ENCODE results near the gene JAM2.

The JAM2 gene

GRCh38 chr21:25660233-25660632 lies 21.2 kb downstream of the JAM2 start:
- TF ChIP-seq CTCF (IDR thresholded peaks at IDR 0.05; ENCODE audit: low read depth, low read length, missing control alignments): no peak
- DNase-seq (ENCODE audit: extremely low read depth, low read depth): no peak
- no peak overlapping the region for H3K4me3 ChIP-seq (replicated peaks; ENCODE audit: low read depth, low read length)

DNA sequence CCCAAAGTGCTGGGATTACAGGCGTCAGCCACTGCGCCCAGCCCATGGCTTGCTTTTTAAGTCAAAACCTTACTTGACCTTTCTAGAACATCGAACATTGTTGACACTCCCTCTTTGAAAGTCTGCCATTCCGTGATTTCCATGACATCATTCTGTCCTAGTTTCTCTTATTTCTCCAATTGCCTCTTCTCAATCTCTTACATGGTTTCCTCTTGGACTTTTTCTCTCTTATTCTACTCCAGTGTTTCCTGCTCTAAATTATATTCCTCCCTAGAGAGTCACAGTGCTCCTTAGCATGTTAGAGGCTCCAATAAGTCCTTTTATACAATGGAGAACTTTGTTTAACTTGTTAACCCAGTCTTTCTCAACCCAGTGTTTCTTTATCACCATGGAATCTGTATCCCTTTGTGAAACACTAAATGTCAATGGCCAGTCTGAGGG lies 25.5 kb downstream of the JAM2 start:
- no peak for DNase-seq (ENCODE audit: extremely low read depth, low read depth)
- H3K4me3 ChIP-seq (replicated peaks; ENCODE audit: low read depth, low read length): no peak overlapping the region
- TF ChIP-seq CTCF (IDR thresholded peaks at IDR 0.05; ENCODE audit: low read depth, low read length, missing control alignments): no peak

DNA sequence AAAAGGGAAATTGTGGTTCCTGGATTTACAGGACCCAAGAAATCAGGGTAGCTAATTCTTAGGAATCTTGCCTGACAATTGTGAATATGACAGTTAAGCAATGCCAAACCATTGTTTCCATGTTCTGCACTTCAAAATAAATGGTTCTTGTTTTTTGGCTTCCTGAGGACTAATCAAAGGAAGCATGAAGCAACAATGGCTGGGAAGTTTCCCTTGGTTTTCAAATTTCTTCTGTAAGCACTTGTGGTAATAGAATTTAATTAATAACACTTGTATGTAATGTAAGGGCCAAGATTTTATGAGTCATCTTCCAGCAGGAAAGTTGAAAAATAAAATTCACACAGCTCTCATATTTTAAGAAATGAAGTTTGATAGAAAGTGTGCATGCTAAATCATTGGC lies 31.7 kb downstream of the JAM2 start:
- DNase-seq (ENCODE audit: extremely low read depth, low read depth): peak; percentile 37
- no peak for TF ChIP-seq CTCF (IDR thresholded peaks at IDR 0.05; ENCODE audit: low read depth, low read length, missing control alignments)
- no peak overlapping the region for H3K4me3 ChIP-seq (replicated peaks; ENCODE audit: low read depth, low read length)

GRCh38 chr21:25676451-25676850 lies 37.4 kb downstream of the JAM2 start:
- no peak for DNase-seq (ENCODE audit: extremely low read depth, low read depth)
- no peak overlapping the region for H3K4me3 ChIP-seq (replicated peaks; ENCODE audit: low read depth, low read length)
- no peak for TF ChIP-seq CTCF (IDR thresholded peaks at IDR 0.05; ENCODE audit: low read depth, low read length, missing control alignments)

- no peak overlapping the region for H3K4me3 ChIP-seq (replicated peaks; ENCODE audit: low read depth, low read length)
- DNase-seq (ENCODE audit: extremely low read depth, low read depth): no peak
- no peak for TF ChIP-seq CTCF (IDR thresholded peaks at IDR 0.05; ENCODE audit: low read depth, low read length, missing control alignments)
Observed at GRCh38 chr21:25682382-25682781, 43.3 kb downstream of the JAM2 start.

GRCh38 chr21:25687787-25688186 lies 48.7 kb downstream of the JAM2 start:
- no peak for TF ChIP-seq CTCF (IDR thresholded peaks at IDR 0.05; ENCODE audit: low read depth, low read length, missing control alignments)
- H3K4me3 ChIP-seq (replicated peaks; ENCODE audit: low read depth, low read length): no peak overlapping the region
- DNase-seq (ENCODE audit: extremely low read depth, low read depth): no peak

All from HFF-Myc (cell line).